Endothelial cell of umbilical vein (primary cell): ENCODE data around the gene COG6. TPM values are rescaled to one million over a fixed set of nuclear protein-coding genes. Genes with fewer than 3 reads are reported as not detected.

Source experiments
- BruUV-seq: library from RNA; stranded (reverse); fragments of 400-500 nt; replicated peaks from 2 replicates; lab custom pipeline; 2021; lab: Mats Ljungman, UMichigan
- CTCF ChIA-PET: fragments of 300-600, 350-600 bp; sonication (Branson Sonifier 250); formaldehyde crosslinking; loops from one replicate; lab custom pipeline; 2021; ENCODE audit warnings: antibody characterized with exemption, inconsistent platforms; lab: Charles Lee
- POLR2A ChIA-PET: fragments of 300-600, 350-600 bp; sonication (Branson Sonifier 250); formaldehyde crosslinking; loops from one replicate; lab custom pipeline; 2021; ENCODE audit warnings: antibody characterized with exemption, inconsistent platforms; lab: Charles Lee
- DNase-seq: peaks from one replicate; pipeline ENCODE4 v3.0.0-alpha.2; 2011; ENCODE audit warnings: low read depth, low spot score
- FAIRE-seq: peaks from 2 replicates; lab custom pipeline; 2011; peaks lifted over from hg19 to GRCh38; lab: Jason Lieb, UNC
- H2AFZ ChIP-seq: 2 replicates; pipeline ENCODE4 v1.6.0; 2012; ENCODE audit warnings: low read depth, low read length, control low read depth, inconsistent platforms
- H3K27ac ChIP-seq: 2 replicates; pipeline ENCODE4 v1.5.1; 2011; ENCODE audit warnings: low read depth, mild to moderate bottlenecking, control low read depth, low read length, moderate library complexity; ENCODE audit not compliant: insufficient read depth
- H3K27me3 ChIP-seq, 2 experiments: 2 replicates each; pipeline versions ENCODE4 v1.6.0 to v1.6.1; 2011; ENCODE audit warnings: low read length in 2 of 2, mixed read lengths in 1 of 2; ENCODE audit not compliant: control insufficient read depth in 2 of 2, insufficient read depth in 2 of 2
- H3K36me3 ChIP-seq, 2 experiments: 2 replicates in 1 of 2; 3 replicates in 1 of 2; pipeline ENCODE4 v1.5.1; 2011; ENCODE audit warnings: low read length in 2 of 2, mild to moderate bottlenecking in 1 of 2, moderate library complexity in 1 of 2; ENCODE audit not compliant: control insufficient read depth in 2 of 2, insufficient read depth in 2 of 2; ENCODE audit errors: extremely low read depth in 1 of 2
- H3K4me1 ChIP-seq: 3 replicates; pipeline ENCODE4 v1.5.1; 2011; ENCODE audit warnings: mild to moderate bottlenecking, low read length; ENCODE audit not compliant: control insufficient read depth, insufficient read depth; ENCODE audit errors: extremely low read depth
- H3K4me2 ChIP-seq: 2 replicates; pipeline ENCODE4 v1.6.1; 2011; ENCODE audit warnings: low read length, control low read depth, mixed read lengths; ENCODE audit not compliant: insufficient read depth
- H3K4me3 ChIP-seq, 3 experiments: fragments of 200-600 bp in 1 of 3; sonication (generic), shearing (Covaris generic) in 1 of 3; replicated peaks in 1 of 3; 2 replicates each; pipeline ENCODE4 v1.5.1; 2011 to 2016; ENCODE audit warnings: control low read depth in 3 of 3, low read length in 3 of 3, mild to moderate bottlenecking in 2 of 3, inconsistent platforms in 1 of 3, low read depth in 1 of 3, moderate library complexity in 1 of 3; ENCODE audit not compliant: insufficient read depth in 1 of 3
- H3K79me2 ChIP-seq: 2 replicates; pipeline ENCODE4 v1.6.0; 2012; ENCODE audit warnings: low read length, inconsistent platforms; ENCODE audit not compliant: control insufficient read depth, insufficient read depth
- H3K9ac ChIP-seq: replicated peaks from 2 replicates; pipeline ENCODE3; 2011; ENCODE audit warnings: low read length, control low read depth; ENCODE audit not compliant: insufficient read depth; ENCODE audit errors: extremely low read depth
- H3K9me1 ChIP-seq: replicated peaks from 3 replicates; pipeline ENCODE4 v1.6.0; 2011; ENCODE audit warnings: mild to moderate bottlenecking, low read length; ENCODE audit not compliant: control insufficient read depth, insufficient read depth; ENCODE audit errors: extremely low read depth
- H3K9me3 ChIP-seq: replicated peaks from 2 replicates; pipeline ENCODE4 v1.5.1; 2012; ENCODE audit warnings: low read length, inconsistent platforms; ENCODE audit not compliant: control insufficient read depth, insufficient read depth
- H4K20me1 ChIP-seq: replicated peaks from 2 replicates; pipeline ENCODE3; 2011; ENCODE audit warnings: mild to moderate bottlenecking, low read length; ENCODE audit not compliant: control insufficient read depth, insufficient read depth; ENCODE audit errors: extremely low read depth
- CTCF ChIP-seq, 2 donors: IDR thresholded peaks; 1 replicate in 1 of 2; 2 replicates in 1 of 2; pipeline ENCODE4 v1.5.1; 2011; ENCODE audit warnings: low read length in 2 of 2, mild to moderate bottlenecking in 2 of 2, moderate library complexity in 2 of 2, control low read depth in 1 of 2, inconsistent platforms in 1 of 2, low read depth in 1 of 2; ENCODE audit not compliant: insufficient read depth in 1 of 2; ENCODE audit errors: extremely low read depth in 1 of 2
- EZH2 ChIP-seq: IDR thresholded peaks from 2 replicates; pipeline ENCODE4 v1.6.1; 2012; ENCODE audit warnings: borderline replicate concordance, low read depth, mild to moderate bottlenecking, moderate library complexity, low read length, inconsistent platforms; ENCODE audit not compliant: severe bottlenecking
- FOS ChIP-seq: IDR thresholded peaks from 2 replicates; pipeline ENCODE4 v1.6.1; 2011; ENCODE audit warnings: mild to moderate bottlenecking, low read length, moderate library complexity, borderline replicate concordance; ENCODE audit not compliant: insufficient read depth
- GATA2 ChIP-seq: IDR thresholded peaks from 2 replicates; pipeline ENCODE4 v1.7.0; 2011; ENCODE audit warnings: low read depth, mild to moderate bottlenecking, moderate library complexity, mixed read lengths, low read length; ENCODE audit not compliant: insufficient read length, insufficient read depth
- JUN ChIP-seq: IDR thresholded peaks from 2 replicates; pipeline ENCODE4 v1.6.1; 2011; ENCODE audit warnings: borderline replicate concordance, low read depth; ENCODE audit not compliant: insufficient read length, insufficient read depth
- MAX ChIP-seq: IDR thresholded peaks from 2 replicates; pipeline ENCODE4 v1.6.1; 2011; ENCODE audit not compliant: insufficient read depth, insufficient read length
- MYC ChIP-seq: IDR thresholded peaks from one replicate; pipeline ENCODE4 v1.6.1; 2011; ENCODE audit warnings: mild to moderate bottlenecking, low read depth, low read length
- POLR2A ChIP-seq: IDR thresholded peaks from 2 replicates; pipeline ENCODE4 v1.6.1; 2012; ENCODE audit warnings: low read depth, mild to moderate bottlenecking, control low read depth, low read length
- POLR2AphosphoS5 ChIP-seq: IDR thresholded peaks from 2 replicates; pipeline ENCODE4 v1.6.1; 2012; ENCODE audit warnings: low read depth, mild to moderate bottlenecking, control low read depth, low read length, moderate library complexity; ENCODE audit not compliant: insufficient read depth
- dilution Hi-C: fragments of 300-500 bp; cut with MboI; formaldehyde crosslinking; loops from one replicate; pipeline ENCODE4 v1.15.0; 2019; ENCODE audit warnings: low sequenced_read_pairs; ENCODE audit not compliant: extremely low pct_ligation_motif_present
- intact Hi-C: fragments of 100-400 bp; cut with micrococcal nuclease; formaldehyde crosslinking; loops from one replicate; pipeline ENCODE4 v1.10.0; 2022
- polyA plus RNA-seq, 4 experiments: library from polyadenylated mRNA; depleted of rRNA in 3 of 4; stranded (reverse) in 3 of 4; unstranded in 1 of 4; fragments of >200 nt; gene quantifications; 2 replicates each; pipeline versions ENCODE4 v1.2.1 to v1.2.3, GENCODE V29; 2011 to 2012; ENCODE audit warnings: missing spikeins in 1 of 4
- total RNA-seq: library from RNA; stranded (reverse); gene quantifications from 2 replicates; pipeline ENCODE4 v1.2.3, GENCODE V29; 2021

The COG6 gene
- total and polyA plus RNA-seq, 2 donors (not counting 3 experiments of a cell fraction or from before 2014, with no cell fraction given), result 12.1 to 41.1 TPM

- DNase-seq (peak; percentile 80), FAIRE-seq (no peak)
- POLR2A ChIA-PET, result no interaction called here
- dilution Hi-C loops, result no loop called here
- CTCF ChIA-PET, result interaction anchor here (0.6 to 3.8 kb wide), 31 partner anchors 16 to 1031 kb away, joined by 3 to 47 read pairs (median 4); no protein-coding TSS in a partner anchor
- H3K9me1 ChIP-seq, result no peaks in the 10 kb centered on the region
- intact Hi-C loops, result loop anchor here (1.0 to 10.0 kb wide), 9 partner anchors 160 to 994 kb away; no protein-coding TSS in a partner anchor
- TF ChIP-seq POLR2AphosphoS5 (no peak), FOS (no peak), EZH2 (no peak), POLR2A (no peak), GATA2 (no peak), CTCF (IDR thresholded peaks at IDR 0.05; ENCODE audit: extremely low read depth in 1 of 2, insufficient read depth in 1 of 2, low read depth in 1 of 2, low read length in 2 of 2) (no peak), MAX (no peak), JUN (no peak), MYC (no peak)
- no peak overlapping the region for H2AFZ ChIP-seq
- no peaks in the 10 kb centered on the region for H3K27me3 ChIP-seq
- no peak overlapping the region for H3K27ac ChIP-seq
- H3K9ac ChIP-seq, result no peak overlapping the region
- H3K4me1 ChIP-seq, result peaks cover 62% of the 10 kb centered on the region
- H3K4me2 ChIP-seq, result no peak overlapping the region
- H3K9me3 ChIP-seq, result no peaks in the 10 kb centered on the region
- no TSS peak for BruUV-seq
- no peaks in the 10 kb centered on the region for H4K20me1 ChIP-seq
- no peaks in the 10 kb centered on the region for H3K79me2 ChIP-seq
- H3K4me3 ChIP-seq, result no peak overlapping the region
- H3K36me3 ChIP-seq, result no peaks in the 10 kb centered on the region
Observed at GRCh38 chr13:39783051-39783450, 127.6 kb downstream of the COG6 start.
